HL-60 (cell line): ENCODE results near the gene EID3.
"Not testable (repeated sequence)": the region's sequence is repeated elsewhere in the genome, so short reads cannot be mapped to it uniquely, and the experiment has no call there.

Experiments used
- DNase-seq, 2 experiments: peaks; one replicate each; pipeline ENCODE4 v3.0.0-alpha.2; 2010 to 2020; ENCODE audit warnings: low read depth in 1 of 2, low spot score in 1 of 2
- H3K27ac ChIP-seq: fragments of 250-450 bp; sonication (Bioruptor Pico); replicated peaks from 2 replicates; pipeline ENCODE4 v1.5.1; 2020; ENCODE audit warnings: mild to moderate bottlenecking, moderate library complexity
- H3K27me3 ChIP-seq: fragments of 250-450 bp; sonication (Bioruptor Pico); 2 replicates; pipeline ENCODE4 v1.5.1; 2021; ENCODE audit warnings: mild to moderate bottlenecking, moderate library complexity; ENCODE audit not compliant: insufficient read depth, poor library complexity, severe bottlenecking
- H3K4me3 ChIP-seq: replicated peaks from 2 replicates; pipeline ENCODE4 v1.5.1; 2011; ENCODE audit warnings: mild to moderate bottlenecking, control low read depth, low read length; ENCODE audit not compliant: insufficient read depth
- CTCF ChIP-seq: IDR thresholded peaks from one replicate; pipeline ENCODE4 v1.5.1; 2011; ENCODE audit warnings: low read length, control low read depth, inconsistent platforms; ENCODE audit not compliant: insufficient read depth
- GABPA ChIP-seq: IDR thresholded peaks from 2 replicates; pipeline ENCODE4 v1.6.1; 2012; ENCODE audit warnings: low read depth
- POLR2AphosphoS5 ChIP-seq: IDR thresholded peaks from 2 replicates; pipeline ENCODE4 v1.6.1; 2012; ENCODE audit warnings: low read depth
- SPI1 ChIP-seq: IDR thresholded peaks from 2 replicates; pipeline ENCODE4 v1.6.1; 2012; ENCODE audit warnings: low read depth, mild to moderate bottlenecking, borderline replicate concordance
- TF ChIP-seq, protein P1 (sequence below): IDR thresholded peaks from 2 replicates; pipeline ENCODE4 v1.6.1; 2012; ENCODE audit warnings: low read depth; ENCODE audit not compliant: insufficient replicate concordance

Gene EID3

GRCh38 chr12:104319918-104320626 is 16.5 kb downstream of the EID3 start:
- DNase-seq: no peak
- Histone ChIP-seq H3K4me3 (no peak overlapping the region), H3K27me3 (no peaks in the 10 kb centered on the region), H3K27ac (no peak overlapping the region)
- no peak for TF ChIP-seq POLR2AphosphoS5

DNA sequence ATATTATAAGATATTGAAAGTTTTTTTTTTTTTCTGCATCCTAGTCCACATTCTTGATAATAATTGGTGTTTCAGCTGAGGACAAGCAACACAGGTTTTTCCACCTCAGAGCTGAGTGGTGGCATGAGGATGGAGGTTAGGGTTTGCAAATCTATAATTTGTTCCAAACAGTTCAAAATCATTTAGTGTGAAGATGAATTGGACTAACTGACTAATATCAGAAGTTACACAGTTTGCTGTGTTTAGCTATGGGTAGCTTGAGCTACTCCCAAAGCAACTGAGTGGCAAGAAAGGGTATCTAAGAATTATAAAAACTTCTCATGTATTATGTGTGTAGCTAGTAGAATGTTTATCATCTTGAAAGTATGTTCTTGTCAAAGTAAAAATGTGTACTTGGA is 17.1 kb downstream of the EID3 start:
- no peak for TF ChIP-seq SPI1
- TF ChIP-seq, protein P1, sequence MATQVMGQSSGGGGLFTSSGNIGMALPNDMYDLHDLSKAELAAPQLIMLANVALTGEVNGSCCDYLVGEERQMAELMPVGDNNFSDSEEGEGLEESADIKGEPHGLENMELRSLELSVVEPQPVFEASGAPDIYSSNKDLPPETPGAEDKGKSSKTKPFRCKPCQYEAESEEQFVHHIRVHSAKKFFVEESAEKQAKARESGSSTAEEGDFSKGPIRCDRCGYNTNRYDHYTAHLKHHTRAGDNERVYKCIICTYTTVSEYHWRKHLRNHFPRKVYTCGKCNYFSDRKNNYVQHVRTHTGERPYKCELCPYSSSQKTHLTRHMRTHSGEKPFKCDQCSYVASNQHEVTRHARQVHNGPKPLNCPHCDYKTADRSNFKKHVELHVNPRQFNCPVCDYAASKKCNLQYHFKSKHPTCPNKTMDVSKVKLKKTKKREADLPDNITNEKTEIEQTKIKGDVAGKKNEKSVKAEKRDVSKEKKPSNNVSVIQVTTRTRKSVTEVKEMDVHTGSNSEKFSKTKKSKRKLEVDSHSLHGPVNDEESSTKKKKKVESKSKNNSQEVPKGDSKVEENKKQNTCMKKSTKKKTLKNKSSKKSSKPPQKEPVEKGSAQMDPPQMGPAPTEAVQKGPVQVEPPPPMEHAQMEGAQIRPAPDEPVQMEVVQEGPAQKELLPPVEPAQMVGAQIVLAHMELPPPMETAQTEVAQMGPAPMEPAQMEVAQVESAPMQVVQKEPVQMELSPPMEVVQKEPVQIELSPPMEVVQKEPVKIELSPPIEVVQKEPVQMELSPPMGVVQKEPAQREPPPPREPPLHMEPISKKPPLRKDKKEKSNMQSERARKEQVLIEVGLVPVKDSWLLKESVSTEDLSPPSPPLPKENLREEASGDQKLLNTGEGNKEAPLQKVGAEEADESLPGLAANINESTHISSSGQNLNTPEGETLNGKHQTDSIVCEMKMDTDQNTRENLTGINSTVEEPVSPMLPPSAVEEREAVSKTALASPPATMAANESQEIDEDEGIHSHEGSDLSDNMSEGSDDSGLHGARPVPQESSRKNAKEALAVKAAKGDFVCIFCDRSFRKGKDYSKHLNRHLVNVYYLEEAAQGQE: no peak
- no peak for TF ChIP-seq GABPA
- no peak for TF ChIP-seq CTCF
- TF ChIP-seq POLR2AphosphoS5: no peak
- no peaks in the 10 kb centered on the region for H3K27me3 ChIP-seq
- no peak overlapping the region for H3K27ac ChIP-seq
- H3K4me3 ChIP-seq: no peak overlapping the region
- no peak for DNase-seq

GRCh38 chr12:104321949-104322348 is 18.4 kb downstream of the EID3 start:
- no peak for DNase-seq
- Histone ChIP-seq H3K4me3 (no peak overlapping the region), H3K27ac (no peak overlapping the region), H3K27me3 (no peaks in the 10 kb centered on the region)
- TF ChIP-seq SPI1: no peak
- no peak for TF ChIP-seq POLR2AphosphoS5
- no peak for TF ChIP-seq CTCF
- TF ChIP-seq GABPA: no peak
- TF ChIP-seq, protein P1: no peak

GRCh38 chr12:104322533-104322932 is 19.0 kb downstream of the EID3 start:
- not testable (repeated sequence) for H3K27me3 ChIP-seq, H3K27ac ChIP-seq, H3K4me3 ChIP-seq, DNase-seq

DNA sequence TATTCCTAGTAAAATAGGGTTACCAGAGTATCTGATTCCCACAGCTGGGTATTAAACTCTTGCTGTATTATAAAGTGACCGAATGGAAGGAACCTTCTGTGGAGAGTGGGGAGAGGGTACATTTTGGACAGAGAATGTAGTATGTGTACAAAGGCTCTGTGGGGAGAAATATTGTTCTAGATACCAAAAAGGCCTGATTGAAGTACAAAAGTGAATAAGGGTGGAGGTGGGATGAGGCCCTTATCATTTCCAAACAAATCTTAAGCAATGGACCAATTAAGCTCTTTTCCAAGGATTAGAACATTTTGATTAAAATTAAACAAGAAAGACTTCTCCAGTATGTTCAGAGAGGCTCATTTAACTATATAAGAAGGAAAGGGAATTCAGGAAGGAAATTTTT is 20.4 kb downstream of the EID3 start:
- no peak overlapping the region for H3K4me3 ChIP-seq
- DNase-seq: no peak
- TF ChIP-seq GABPA (no peak), POLR2AphosphoS5 (no peak), CTCF (no peak), SPI1 (no peak)
- TF ChIP-seq, protein P1: no peak
- no peaks in the 10 kb centered on the region for H3K27me3 ChIP-seq
- H3K27ac ChIP-seq: no peak overlapping the region

DNA sequence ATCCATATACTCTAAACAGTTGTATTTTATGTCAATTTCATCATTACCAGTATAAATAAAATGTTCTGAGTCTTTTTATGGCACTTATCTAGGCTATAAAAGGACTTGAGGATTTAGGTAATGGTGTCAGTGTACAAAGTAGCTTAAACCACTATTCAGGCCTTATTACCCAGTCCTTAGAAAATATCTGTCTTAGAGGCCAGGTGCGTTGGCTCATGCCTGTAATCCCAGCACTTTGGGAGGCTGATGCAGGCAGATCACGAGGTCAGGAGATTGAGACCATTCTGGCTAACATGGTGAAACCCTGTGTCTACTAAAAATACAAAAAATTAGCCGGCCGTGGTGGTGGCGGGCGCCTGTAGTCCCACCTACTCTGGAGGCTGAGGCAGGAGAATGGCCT is 24.7 kb downstream of the EID3 start:
- H3K27ac ChIP-seq, H3K4me3 ChIP-seq, H3K27me3 ChIP-seq, DNase-seq: not testable (repeated sequence)
